Activated naive CD4-positive, alpha-beta T cell treated with anti-CD3 and anti-CD28 coated beads, Interleukin-2, amount 50 U/mL, for 72 hours (primary cell): ENCODE results near the gene AUH. TPM values are rescaled to one million over a fixed set of nuclear protein-coding genes. Genes with fewer than 3 reads are reported as not detected.
"Not testable (repeated sequence)": the region's sequence is repeated elsewhere in the genome, so short reads cannot be mapped to it uniquely, and the experiment has no call there.

Experiments
- ATAC-seq, 2 donors: fragments of 150-1000 bp; cut with Tn5 transposase; 2 replicates each; pipeline ENCODE4 v1.10.0; 2021; ENCODE audit warnings: mild to moderate bottlenecking in 2 of 2, moderate library complexity in 2 of 2
- DNase-seq, 2 donors: peaks; one replicate each; pipeline ENCODE4 v3.0.0; 2021 to 2022; ENCODE audit warnings: low spot score in 2 of 2
- H3K27ac Mint-ChIP-seq, 2 donors: one replicate each; pipeline ENCODE4 v1.8.0; 2022; ENCODE audit warnings: mild to moderate bottlenecking in 2 of 2, mixed read lengths in 2 of 2
- H3K36me3 Mint-ChIP-seq, 2 donors: one replicate each; pipeline ENCODE4 v1.8.0; 2022; ENCODE audit warnings: mixed read lengths in 2 of 2
- H3K9me3 Mint-ChIP-seq, 2 donors: one replicate each; pipeline ENCODE4 v1.8.0; 2022; ENCODE audit warnings: mixed read lengths in 2 of 2
- total RNA-seq, 2 donors: library from RNA; stranded (reverse); gene quantifications; one replicate each; pipeline ENCODE4 v1.2.3, GENCODE V29; 2022

The AUH gene
- total RNA-seq, 2 donors from 2014 or later = 24.1 to 39.7 TPM

- H3K36me3 Mint-ChIP-seq = peaks cover 51 to 66% of the 10 kb centered on the region in 2 donors
- DNase-seq (no peak), ATAC-seq (no peak)
- peak overlapping the region; percentile 53 to 80 for H3K27ac Mint-ChIP-seq
- peaks cover 38 to 50% of the 10 kb centered on the region in 2 donors for H3K9me3 Mint-ChIP-seq
Measured at GRCh38 chr9:91199739-91200497, 161.8 kb downstream of the AUH start.

- Mint-ChIP-seq H3K9me3 (peaks cover 35 to 42% of the 10 kb centered on the region in 2 donors), H3K36me3 (peaks cover 49 to 61% of the 10 kb centered on the region in 2 donors)
- ATAC-seq, DNase-seq, H3K27ac Mint-ChIP-seq: not testable (repeated sequence)
Measured at GRCh38 chr9:91198881-91199280, 162.8 kb downstream of the AUH start.

GRCh38 chr9:91198405-91198804, 163.3 kb downstream of the AUH start:
- ATAC-seq (no peak), DNase-seq (no peak)
- Mint-ChIP-seq H3K36me3 (peaks cover 46 to 58% of the 10 kb centered on the region in 2 donors), H3K27ac (no peak overlapping the region), H3K9me3 (peaks cover 34 to 41% of the 10 kb centered on the region in 2 donors)

- Mint-ChIP-seq H3K27ac (no peak overlapping the region), H3K9me3 (peaks cover 29 to 34% of the 10 kb centered on the region in 2 donors), H3K36me3 (peaks cover 46 to 49% of the 10 kb centered on the region in 2 donors)
- DNase-seq (no peak), ATAC-seq (no peak)
Measured at GRCh38 chr9:91197232-91198181, 164.2 kb downstream of the AUH start.

- Mint-ChIP-seq H3K27ac (peak overlapping the region in 1 of 2 donors; percentile 97), H3K36me3 (peaks cover 41 to 44% of the 10 kb centered on the region in 2 donors), H3K9me3 (peaks cover 22 to 23% of the 10 kb centered on the region in 2 donors)
- DNase-seq = no peak
- ATAC-seq = no peak
Measured at GRCh38 chr9:91196103-91196950, 165.4 kb downstream of the AUH start.

GRCh38 chr9:91195372-91196012, 166.2 kb downstream of the AUH start:
- Mint-ChIP-seq H3K36me3 (peaks cover 32 to 35% of the 10 kb centered on the region in 2 donors), H3K9me3 (peaks cover 14 to 15% of the 10 kb centered on the region in 2 donors), H3K27ac (peak overlapping the region in 1 of 2 donors; percentile 97)
- DNase-seq = no peak
- no peak for ATAC-seq

- ATAC-seq = peak; percentile 71 to 75
Measured at GRCh38 chr9:91193658-91194391, 167.9 kb downstream of the AUH start.

GRCh38 chr9:91193087-91193657, 168.5 kb downstream of the AUH start:
- peak; percentile 66 to 92 for DNase-seq
- Mint-ChIP-seq H3K27ac (peak overlapping the region; percentile 94 to 97), H3K36me3 (peaks cover 28 to 34% of the 10 kb centered on the region in 2 donors), H3K9me3 (peaks cover 3 to 18% of the 10 kb centered on the region in 2 donors)
- peak; percentile 87 for ATAC-seq

More at GRCh38 chr9:91193658-91194391, 167.9 kb downstream of the AUH start:
- peak overlapping the region; percentile 94 to 97 for H3K27ac Mint-ChIP-seq
- H3K9me3 Mint-ChIP-seq = peaks cover 3 to 16% of the 10 kb centered on the region in 2 donors
- peaks cover 26 to 34% of the 10 kb centered on the region in 2 donors for H3K36me3 Mint-ChIP-seq
- peak; percentile 77 to 95 for DNase-seq

GRCh38 chr9:91192381-91193086, 169.2 kb downstream of the AUH start:
- Mint-ChIP-seq H3K9me3 (peaks cover 3 to 19% of the 10 kb centered on the region in 2 donors), H3K27ac (peak overlapping the region; percentile 94 to 97), H3K36me3 (peaks cover 31 to 39% of the 10 kb centered on the region in 2 donors)
- ATAC-seq (no peak), DNase-seq (no peak)

GRCh38 chr9:91191411-91192380, 170.0 kb downstream of the AUH start:
- Mint-ChIP-seq H3K36me3 (peaks cover 37 to 47% of the 10 kb centered on the region in 2 donors), H3K9me3 (peaks cover 8 to 25% of the 10 kb centered on the region in 2 donors), H3K27ac (peak overlapping the region; percentile 94 to 97)
- DNase-seq = no peak
- no peak for ATAC-seq

GRCh38 chr9:91190062-91190461, 171.7 kb downstream of the AUH start:
- ATAC-seq (no peak), DNase-seq (no peak)
- H3K36me3 Mint-ChIP-seq = peaks cover 26 to 47% of the 10 kb centered on the region in 2 donors
- peak overlapping the region; percentile 10 to 75 for H3K27ac Mint-ChIP-seq
- peaks cover 4 to 25% of the 10 kb centered on the region in 2 donors for H3K9me3 Mint-ChIP-seq

- Mint-ChIP-seq H3K27ac (peak overlapping the region in 1 of 2 donors; percentile 17), H3K36me3 (peaks cover 19 to 41% of the 10 kb centered on the region in 2 donors), H3K9me3 (peaks cover 4 to 25% of the 10 kb centered on the region in 2 donors)
- DNase-seq (no peak), ATAC-seq (no peak)
Measured at GRCh38 chr9:91188719-91189590, 172.8 kb downstream of the AUH start.
